IPS DF 6.9 (cell line): ENCODE measurements around the gene ZNF613.
A peak's percentile ranks its signal among the peaks of the same experiment; 100 is the strongest.
"Not testable (repeated sequence)": the region's sequence is repeated elsewhere in the genome, so short reads cannot be mapped to it uniquely, and the experiment has no call there.

Experiments used
- DNase-seq: peaks from one replicate; pipeline ENCODE4 v3.0.0-alpha.2; 2013; ENCODE audit warnings: low read depth, low spot score
- H3K27ac ChIP-seq: one replicate; pipeline ENCODE4 v1.5.1; 2013; ENCODE audit warnings: low read length, control low read depth
- H3K27me3 ChIP-seq: 2 replicates; pipeline ENCODE4 v1.6.1; 2013; ENCODE audit warnings: mild to moderate bottlenecking, low read length; ENCODE audit not compliant: control insufficient read depth, insufficient read depth
- H3K36me3 ChIP-seq: 2 replicates; pipeline ENCODE4 v1.6.1; 2013; ENCODE audit warnings: low read length; ENCODE audit not compliant: control insufficient read depth, insufficient read depth
- H3K4me1 ChIP-seq: 2 replicates; pipeline ENCODE4 v1.6.1; 2013; ENCODE audit warnings: low read length; ENCODE audit not compliant: control insufficient read depth, insufficient read depth
- H3K4me3 ChIP-seq: 2 replicates; pipeline ENCODE4 v1.5.1; 2013; ENCODE audit warnings: mild to moderate bottlenecking, low read length
- H3K9me3 ChIP-seq: 2 replicates; pipeline ENCODE4 v1.6.1; 2013; ENCODE audit warnings: low read length, inconsistent platforms; ENCODE audit not compliant: control insufficient read depth, insufficient read depth
- WGBS: extraction: QIAGEN DNeasy Blood & Tissue Kit; methylation state at CpG from one replicate; pipeline ENCODE4 v1.1.7; 2013; ENCODE audit warnings: mixed read lengths, missing lambda C conversion rate; ENCODE audit not compliant: insufficient read length, insufficient coverage; 5-methylcytosine and 5-hydroxymethylcytosine counted together

ZNF613 gene

GRCh38 chr19:51905206-51905605, 22.1 kb upstream of the ZNF613 start:
- no peak overlapping the region for H3K4me3 ChIP-seq
- H3K27me3 ChIP-seq = no peaks in the 10 kb centered on the region
- H3K4me1 ChIP-seq = peaks cover 1% of the 10 kb centered on the region; the same call in 1 of the 2 replicates
- WGBS = no CpG with 5 or more reads among the region's 3 CpGs
- DNase-seq = no peak
- peaks cover under 1% of the 10 kb centered on the region; the same call in 1 of the 2 replicates for H3K9me3 ChIP-seq
- H3K36me3 ChIP-seq = peaks cover 16% of the 10 kb centered on the region; the same call in 1 of the 2 replicates
- H3K27ac ChIP-seq = peak overlapping the region; percentile 78

- H3K27me3 ChIP-seq, H3K9me3 ChIP-seq, DNase-seq, H3K4me1 ChIP-seq: not testable (repeated sequence)
- Histone ChIP-seq H3K27ac (peak overlapping the region; percentile 78), H3K36me3 (peaks cover 12% of the 10 kb centered on the region; the same call in 1 of the 2 replicates), H3K4me3 (peak overlapping the region; percentile 14; the same call in 1 of the 2 replicates)
- whole genome bisulfite sequencing = no CpG with 5 or more reads among the region's 3 CpGs
Measured at GRCh38 chr19:51905639-51906038, 21.6 kb upstream of the ZNF613 start.

- not testable (repeated sequence) for H3K9me3 ChIP-seq, H3K4me1 ChIP-seq, H3K36me3 ChIP-seq, H3K27me3 ChIP-seq, DNase-seq
- Histone ChIP-seq H3K27ac (peak overlapping the region; percentile 28), H3K4me3 (peak overlapping the region; percentile 14; the same call in 1 of the 2 replicates)
- WGBS = no CpG with 5 or more reads among the region's 9 CpGs
Measured at GRCh38 chr19:51906108-51906507, 21.2 kb upstream of the ZNF613 start.

- H3K4me1 ChIP-seq, H3K27me3 ChIP-seq, H3K36me3 ChIP-seq, DNase-seq, H3K4me3 ChIP-seq, H3K9me3 ChIP-seq, H3K27ac ChIP-seq: not testable (repeated sequence)
- WGBS = no CpG with 5 or more reads among the region's 5 CpGs
Measured at GRCh38 chr19:51907981-51908380, 19.3 kb upstream of the ZNF613 start.

- H3K27ac ChIP-seq = no peak overlapping the region
- no CpG with 5 or more reads among the region's 5 CpGs for WGBS
- H3K4me1 ChIP-seq = no peaks in the 10 kb centered on the region
- H3K27me3 ChIP-seq = no peaks in the 10 kb centered on the region
- no peak overlapping the region for H3K4me3 ChIP-seq
- peaks cover 23% of the 10 kb centered on the region for H3K9me3 ChIP-seq
- H3K36me3 ChIP-seq = 0 out of 2 replicates have a peak, but pooled peaks cover 3% of the 10 kb centered on the region
- DNase-seq = no peak
Measured at GRCh38 chr19:51915324-51915867, 11.9 kb upstream of the ZNF613 start.

- Histone ChIP-seq H3K4me1 (no peaks in the 10 kb centered on the region), H3K36me3 (0 out of 2 replicates have a peak, but pooled peaks cover 3% of the 10 kb centered on the region), H3K9me3 (peaks cover 23% of the 10 kb centered on the region), H3K27ac (no peak overlapping the region), H3K27me3 (no peaks in the 10 kb centered on the region), H3K4me3 (no peak overlapping the region)
- no CpG with 5 or more reads among the region's 1 CpG for WGBS
- no peak for DNase-seq
Measured at GRCh38 chr19:51916167-51916566, 11.1 kb upstream of the ZNF613 start.

GRCh38 chr19:51919606-51920005, 7.7 kb upstream of the ZNF613 start:
- DNase-seq = no peak
- H3K9me3 ChIP-seq = peaks cover 25% of the 10 kb centered on the region
- H3K27me3 ChIP-seq = no peaks in the 10 kb centered on the region
- no peaks in the 10 kb centered on the region for H3K4me1 ChIP-seq
- H3K27ac ChIP-seq = no peak overlapping the region
- no CpG with 5 or more reads among the region's 3 CpGs for WGBS
- no peak overlapping the region for H3K4me3 ChIP-seq
- H3K36me3 ChIP-seq = 0 out of 2 replicates have a peak, but pooled peaks cover 3% of the 10 kb centered on the region

GRCh38 chr19:51921949-51922348, 5.3 kb upstream of the ZNF613 start:
- Histone ChIP-seq H3K27ac (no peak overlapping the region), H3K36me3 (no peaks in the 10 kb centered on the region), H3K4me1 (no peaks in the 10 kb centered on the region), H3K27me3 (no peaks in the 10 kb centered on the region), H3K9me3 (peaks cover 12% of the 10 kb centered on the region), H3K4me3 (no peak overlapping the region)
- no peak for DNase-seq
- WGBS = no CpG with 5 or more reads among the region's 8 CpGs

- peak overlapping the region; percentile 75; the same call in 1 of the 2 replicates for H3K4me3 ChIP-seq
- no peaks in the 10 kb centered on the region for H3K4me1 ChIP-seq
- WGBS = no CpG with 5 or more reads among the region's 11 CpGs
- DNase-seq = no peak
- H3K9me3 ChIP-seq = peaks cover 4% of the 10 kb centered on the region
- H3K36me3 ChIP-seq = no peaks in the 10 kb centered on the region
- H3K27ac ChIP-seq = no peak overlapping the region
- no peaks in the 10 kb centered on the region for H3K27me3 ChIP-seq
Measured at GRCh38 chr19:51926426-51926783, 867 bp upstream of the ZNF613 start.

GRCh38 chr19:51927859-51928258, 587 bp downstream of the ZNF613 start:
- WGBS = no CpG with 5 or more reads among the region's 13 CpGs
- Histone ChIP-seq H3K4me1 (no peaks in the 10 kb centered on the region), H3K9me3 (peaks cover 1% of the 10 kb centered on the region; the same call in 1 of the 2 replicates), H3K27me3 (no peaks in the 10 kb centered on the region), H3K27ac (no peak overlapping the region), H3K36me3 (no peaks in the 10 kb centered on the region; the same call in 1 of the 2 replicates), H3K4me3 (peak overlapping the region; percentile 75)
- DNase-seq = no peak

- DNase-seq = no peak
Measured at GRCh38 chr19:51931921-51932320, 4.6 kb downstream of the ZNF613 start.

More at GRCh38 chr19:51931921-51932320, 4.6 kb downstream of the ZNF613 start:
- Histone ChIP-seq H3K36me3 (peaks cover 11% of the 10 kb centered on the region; the same call in 1 of the 2 replicates), H3K4me1 (no peaks in the 10 kb centered on the region), H3K27me3 (no peaks in the 10 kb centered on the region), H3K27ac (no peak overlapping the region), H3K9me3 (no peaks in the 10 kb centered on the region), H3K4me3 (no peak overlapping the region)
- WGBS = no CpG with 5 or more reads among the region's 8 CpGs
